Subcutaneous abdominal adipose tissue (tissue), 5 donors: ENCODE measurements around the gene PLPP3.

ENCODE experiments used
- H3K27ac ChIP-seq: one replicate; pipeline ENCODE4 v1.7.0; 2013; ENCODE audit warnings: low read depth, mild to moderate bottlenecking, inconsistent platforms, low read length, moderate library complexity
- H3K27me3 ChIP-seq, 5 donors: one replicate each; pipeline ENCODE4 v1.7.0; 2013; ENCODE audit warnings: low read length in 5 of 5, inconsistent platforms in 1 of 5; ENCODE audit not compliant: control insufficient read depth in 5 of 5, insufficient read depth in 4 of 5
- H3K36me3 ChIP-seq, 5 donors: one replicate each; pipeline ENCODE4 v1.7.0; 2013; ENCODE audit warnings: low read length in 5 of 5; ENCODE audit not compliant: control insufficient read depth in 5 of 5, insufficient read depth in 5 of 5
- H3K4me1 ChIP-seq, 5 donors: one replicate each; pipeline ENCODE4 v1.7.0; 2013; ENCODE audit warnings: low read length in 5 of 5, mild to moderate bottlenecking in 3 of 5, moderate library complexity in 1 of 5; ENCODE audit not compliant: control insufficient read depth in 5 of 5, insufficient read depth in 5 of 5
- H3K4me3 ChIP-seq, 5 donors: one replicate each; pipeline ENCODE4 v1.7.0; 2013; ENCODE audit warnings: low read length in 5 of 5, low read depth in 1 of 5
- H3K9ac ChIP-seq, 5 donors: one replicate each; pipeline ENCODE4 v1.7.0; 2013; ENCODE audit warnings: low read length in 5 of 5, mild to moderate bottlenecking in 4 of 5, moderate library complexity in 3 of 5
- H3K9me3 ChIP-seq, 5 donors: one replicate each; pipeline ENCODE4 v1.7.0; 2013; ENCODE audit warnings: low read length in 5 of 5; ENCODE audit not compliant: control insufficient read depth in 5 of 5
- donor health status: healthy.
- donor health status: healthy.
- donor health status: healthy.
- donor health status: healthy.
- donor health status: healthy.

PLPP3 gene

GRCh38 chr1:56539520-56539931, 39.8 kb downstream of the PLPP3 start:
- Histone ChIP-seq H3K9ac (no peak overlapping the region), H3K36me3 (peaks cover 17 to 27% (median 23%) of the 10 kb centered on the region in 5 donors), H3K27me3 (no peaks in the 10 kb centered on the region), H3K4me1 (peaks cover 0 to 48% (median 41%) of the 10 kb centered on the region in 5 donors), H3K27ac (no peak overlapping the region), H3K9me3 (no peaks in the 10 kb centered on the region), H3K4me3 (no peak overlapping the region)

GRCh38 chr1:56538532-56538931, 40.8 kb downstream of the PLPP3 start:
- Histone ChIP-seq H3K9ac (no peak overlapping the region), H3K27me3 (no peaks in the 10 kb centered on the region), H3K36me3 (peaks cover 25 to 36% (median 31%) of the 10 kb centered on the region in 5 donors), H3K9me3 (no peaks in the 10 kb centered on the region), H3K4me3 (no peak overlapping the region), H3K4me1 (peaks cover 0 to 52% (median 41%) of the 10 kb centered on the region in 5 donors), H3K27ac (no peak overlapping the region)

- H3K4me1 ChIP-seq: peaks cover 0 to 55% (median 41%) of the 10 kb centered on the region in 5 donors
- H3K27ac ChIP-seq: no peak overlapping the region
- peaks cover 26 to 43% (median 37%) of the 10 kb centered on the region in 5 donors for H3K36me3 ChIP-seq
- no peak overlapping the region for H3K9ac ChIP-seq
- no peaks in the 10 kb centered on the region for H3K27me3 ChIP-seq
- no peaks in the 10 kb centered on the region for H3K9me3 ChIP-seq
- no peak overlapping the region for H3K4me3 ChIP-seq
These were observed 41.7 kb downstream of the PLPP3 start for GRCh38 chr1:56537660-56538059.

GRCh38 chr1:56535939-56536338, 43.4 kb downstream of the PLPP3 start:
- Histone ChIP-seq H3K27me3 (no peaks in the 10 kb centered on the region), H3K4me3 (no peak overlapping the region), H3K36me3 (peaks cover 30 to 58% (median 44%) of the 10 kb centered on the region in 5 donors), H3K9me3 (no peaks in the 10 kb centered on the region), H3K9ac (no peak overlapping the region), H3K27ac (no peak overlapping the region), H3K4me1 (peaks cover 0 to 56% (median 45%) of the 10 kb centered on the region in 5 donors)

GRCh38 chr1:56535362-56535761, 44.0 kb downstream of the PLPP3 start:
- Histone ChIP-seq H3K9me3 (no peaks in the 10 kb centered on the region), H3K36me3 (peaks cover 30 to 60% (median 44%) of the 10 kb centered on the region in 5 donors), H3K4me3 (no peak overlapping the region), H3K27ac (no peak overlapping the region), H3K4me1 (peaks cover 0 to 50% (median 39%) of the 10 kb centered on the region in 5 donors), H3K9ac (no peak overlapping the region), H3K27me3 (no peaks in the 10 kb centered on the region)

- no peaks in the 10 kb centered on the region for H3K27me3 ChIP-seq
- H3K27ac ChIP-seq: no peak overlapping the region
- H3K9me3 ChIP-seq: no peaks in the 10 kb centered on the region
- no peak overlapping the region for H3K9ac ChIP-seq
- H3K4me1 ChIP-seq: peaks cover 0 to 39% (median 28%) of the 10 kb centered on the region in 5 donors
- no peak overlapping the region for H3K4me3 ChIP-seq
- peaks cover 30 to 60% (median 44%) of the 10 kb centered on the region in 5 donors for H3K36me3 ChIP-seq
These were observed 45.2 kb downstream of the PLPP3 start for GRCh38 chr1:56534130-56534651.

- Histone ChIP-seq H3K4me1 (peaks cover 0 to 37% (median 22%) of the 10 kb centered on the region in 5 donors), H3K36me3 (peaks cover 30 to 60% (median 44%) of the 10 kb centered on the region in 5 donors)
These were observed 45.7 kb downstream of the PLPP3 start for GRCh38 chr1:56533621-56534020.

GRCh38 chr1:56533197-56533596, 46.2 kb downstream of the PLPP3 start:
- Histone ChIP-seq H3K4me3 (no peak overlapping the region), H3K27ac (no peak overlapping the region), H3K27me3 (no peaks in the 10 kb centered on the region), H3K4me1 (peaks cover 1 to 35% (median 20%) of the 10 kb centered on the region in 5 donors), H3K9ac (no peak overlapping the region), H3K36me3 (peaks cover 30 to 60% (median 44%) of the 10 kb centered on the region in 5 donors), H3K9me3 (no peaks in the 10 kb centered on the region)

More at GRCh38 chr1:56533621-56534020, 45.7 kb downstream of the PLPP3 start:
- H3K9me3 ChIP-seq: no peaks in the 10 kb centered on the region
- no peaks in the 10 kb centered on the region for H3K27me3 ChIP-seq
- no peak overlapping the region for H3K9ac ChIP-seq
- no peak overlapping the region for H3K4me3 ChIP-seq
- no peak overlapping the region for H3K27ac ChIP-seq

- H3K4me1 ChIP-seq: peaks cover 3 to 43% (median 28%) of the 10 kb centered on the region in 5 donors
- no peak overlapping the region for H3K4me3 ChIP-seq
- H3K27ac ChIP-seq: no peak overlapping the region
- H3K27me3 ChIP-seq: no peaks in the 10 kb centered on the region
- no peaks in the 10 kb centered on the region for H3K9me3 ChIP-seq
- no peak overlapping the region for H3K9ac ChIP-seq
- H3K36me3 ChIP-seq: peaks cover 30 to 60% (median 44%) of the 10 kb centered on the region in 5 donors
These were observed 47.0 kb downstream of the PLPP3 start for GRCh38 chr1:56532350-56532683.

- H3K4me3 ChIP-seq: no peak overlapping the region
- H3K27me3 ChIP-seq: no peaks in the 10 kb centered on the region
- peaks cover 3 to 48% (median 31%) of the 10 kb centered on the region in 5 donors for H3K4me1 ChIP-seq
- H3K9ac ChIP-seq: no peak overlapping the region
- no peak overlapping the region for H3K27ac ChIP-seq
- H3K36me3 ChIP-seq: peaks cover 30 to 58% (median 43%) of the 10 kb centered on the region in 5 donors
- H3K9me3 ChIP-seq: no peaks in the 10 kb centered on the region
These were observed 47.6 kb downstream of the PLPP3 start for GRCh38 chr1:56531624-56532349.
